Measurements from ENCODE around the gene MCM9.

Gene MCM9

DNA sequence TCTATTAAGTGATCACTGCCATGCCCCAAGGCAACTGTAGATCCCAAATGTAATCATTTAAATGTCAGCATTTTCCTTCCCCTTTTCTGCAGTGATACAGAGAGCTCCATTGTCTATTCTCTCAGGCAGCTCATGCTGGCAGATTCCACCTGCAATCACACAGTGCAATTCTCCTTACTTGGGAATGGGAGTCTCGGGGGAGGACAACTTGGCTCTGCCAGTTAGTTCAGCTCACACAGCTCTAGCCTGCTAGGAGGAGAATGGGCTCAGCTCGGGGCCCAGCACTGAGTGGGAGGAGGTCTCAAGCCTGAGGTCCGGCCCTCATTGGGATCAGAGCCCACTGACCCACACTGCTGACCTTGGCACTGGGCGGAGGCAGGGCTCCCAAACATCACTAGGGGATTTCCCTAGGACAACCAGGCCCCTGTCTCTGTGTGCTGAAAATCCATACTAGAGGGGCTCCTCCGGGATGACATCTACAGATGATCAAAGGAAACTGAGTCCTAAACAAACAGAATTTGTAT, 150.3 kb downstream of the MCM9 start:
- H3K4me1 ChIP-seq (ENCODE audit: control insufficient read depth, low read length) = no peaks in the 10 kb centered on the region
- no peaks in the 10 kb centered on the region for H3K9me2 ChIP-seq (replicated peaks; ENCODE audit: control insufficient read depth, low read length)
- H3K36me3 ChIP-seq (ENCODE audit: control insufficient read depth, low read length) = no peaks in the 10 kb centered on the region
- no peak overlapping the region for H3K4me3 ChIP-seq (ENCODE audit: low read length)
- peaks cover 16% of the 10 kb centered on the region for H3K27me3 ChIP-seq (ENCODE audit: control insufficient read depth, low read length)
- H3K9me3 ChIP-seq (ENCODE audit: control insufficient read depth, insufficient read depth, low read length) = no peaks in the 10 kb centered on the region
- TF ChIP-seq EZH2phosphoT487 (IDR thresholded peaks at IDR 0.05; ENCODE audit: borderline replicate concordance, low read length) = no peak
- no peak overlapping the region for H3K27ac ChIP-seq (ENCODE audit: low read depth, low read length)
- no peaks in the 10 kb centered on the region for H4K20me1 ChIP-seq (ENCODE audit: control insufficient read depth, insufficient read depth, low read depth, low read length)
- no peaks in the 10 kb centered on the region for H3K79me2 ChIP-seq (ENCODE audit: control insufficient read depth, low read length)
- no peak overlapping the region for H3K4me2 ChIP-seq (ENCODE audit: low read length)
- no peaks in the 10 kb centered on the region for H3F3A ChIP-seq (ENCODE audit: control insufficient read depth, insufficient read depth)

GRCh38 chr6:118783931-118784550, 150.9 kb downstream of the MCM9 start:
- H3F3A ChIP-seq (ENCODE audit: control insufficient read depth, insufficient read depth) = no peaks in the 10 kb centered on the region
- H3K79me2 ChIP-seq (ENCODE audit: control insufficient read depth, low read length) = no peaks in the 10 kb centered on the region
- no peaks in the 10 kb centered on the region for H3K9me2 ChIP-seq (replicated peaks; ENCODE audit: control insufficient read depth, low read length)
- no peaks in the 10 kb centered on the region for H3K4me1 ChIP-seq (ENCODE audit: control insufficient read depth, low read length)
- H3K27ac ChIP-seq (ENCODE audit: low read depth, low read length) = no peak overlapping the region
- no peak overlapping the region for H3K4me3 ChIP-seq (ENCODE audit: low read length)
- no peaks in the 10 kb centered on the region for H3K36me3 ChIP-seq (ENCODE audit: control insufficient read depth, low read length)
- TF ChIP-seq CTCF (IDR thresholded peaks at IDR 0.05; ENCODE audit: low read depth, low read length, poor library complexity, severe bottlenecking) = no peak
- no peak for TF ChIP-seq EZH2phosphoT487 (IDR thresholded peaks at IDR 0.05; ENCODE audit: borderline replicate concordance, low read length)
- H3K4me2 ChIP-seq (ENCODE audit: low read length) = no peak overlapping the region
- H4K20me1 ChIP-seq (ENCODE audit: control insufficient read depth, insufficient read depth, low read depth, low read length) = no peaks in the 10 kb centered on the region
- H3K9me3 ChIP-seq (ENCODE audit: control insufficient read depth, insufficient read depth, low read length) = no peaks in the 10 kb centered on the region
- peaks cover 18% of the 10 kb centered on the region for H3K27me3 ChIP-seq (ENCODE audit: control insufficient read depth, low read length)

DNA sequence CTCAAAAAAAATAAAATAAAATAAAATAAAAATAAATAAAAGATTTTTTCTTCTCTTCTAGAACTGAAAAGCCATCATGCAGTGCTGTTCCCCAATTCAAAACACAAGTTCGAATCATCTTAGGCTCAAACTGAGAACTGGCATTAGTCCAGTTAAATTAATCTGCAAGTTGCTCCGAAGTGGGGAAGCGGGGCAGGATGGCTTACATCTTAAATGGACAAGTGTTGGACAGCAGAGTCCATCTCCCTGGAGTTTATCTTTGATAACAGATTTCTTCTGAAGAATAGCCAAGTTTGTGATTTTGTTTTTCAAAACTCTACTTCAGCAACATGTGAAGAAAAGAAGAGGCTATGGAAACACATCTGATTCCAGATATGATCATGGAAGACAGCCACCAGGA, 152.3 kb downstream of the MCM9 start:
- no peaks in the 10 kb centered on the region for H3F3A ChIP-seq (ENCODE audit: control insufficient read depth, insufficient read depth)
- H3K9me2 ChIP-seq (replicated peaks; ENCODE audit: control insufficient read depth, low read length) = no peaks in the 10 kb centered on the region
- no peak overlapping the region for H3K4me3 ChIP-seq (ENCODE audit: low read length)
- no peaks in the 10 kb centered on the region for H4K20me1 ChIP-seq (ENCODE audit: control insufficient read depth, insufficient read depth, low read depth, low read length)
- H3K79me2 ChIP-seq (ENCODE audit: control insufficient read depth, low read length) = no peaks in the 10 kb centered on the region
- H3K27me3 ChIP-seq (ENCODE audit: control insufficient read depth, low read length) = peaks cover 18% of the 10 kb centered on the region
- TF ChIP-seq CTCF (IDR thresholded peaks at IDR 0.05; ENCODE audit: low read depth, low read length, poor library complexity, severe bottlenecking) = no peak
- no peaks in the 10 kb centered on the region for H3K9me3 ChIP-seq (ENCODE audit: control insufficient read depth, insufficient read depth, low read length)
- H3K4me1 ChIP-seq (ENCODE audit: control insufficient read depth, low read length) = no peaks in the 10 kb centered on the region
- H3K36me3 ChIP-seq (ENCODE audit: control insufficient read depth, low read length) = no peaks in the 10 kb centered on the region
- H3K4me2 ChIP-seq (ENCODE audit: low read length) = no peak overlapping the region
- H3K27ac ChIP-seq (ENCODE audit: low read depth, low read length) = no peak overlapping the region

- TF ChIP-seq CTCF (IDR thresholded peaks at IDR 0.05; ENCODE audit: low read depth, low read length, poor library complexity, severe bottlenecking) (no peak), EZH2phosphoT487 (IDR thresholded peaks at IDR 0.05; ENCODE audit: borderline replicate concordance, low read length) (no peak)
- Histone ChIP-seq H3K4me3 (ENCODE audit: low read length) (no peak overlapping the region), H3K9me3 (ENCODE audit: control insufficient read depth, insufficient read depth, low read length) (no peaks in the 10 kb centered on the region), H3K79me2 (ENCODE audit: control insufficient read depth, low read length) (no peaks in the 10 kb centered on the region), H4K20me1 (ENCODE audit: control insufficient read depth, insufficient read depth, low read depth, low read length) (no peaks in the 10 kb centered on the region), H3K27ac (ENCODE audit: low read depth, low read length) (no peak overlapping the region), H3K9me2 (replicated peaks; ENCODE audit: control insufficient read depth, low read length) (no peaks in the 10 kb centered on the region), H3K27me3 (ENCODE audit: control insufficient read depth, low read length) (peaks cover 25% of the 10 kb centered on the region), H3K4me2 (ENCODE audit: low read length) (no peak overlapping the region), H3F3A (ENCODE audit: control insufficient read depth, insufficient read depth) (no peaks in the 10 kb centered on the region), H3K36me3 (ENCODE audit: control insufficient read depth, low read length) (no peaks in the 10 kb centered on the region), H3K4me1 (ENCODE audit: control insufficient read depth, low read length) (no peaks in the 10 kb centered on the region)
These were observed 153.1 kb downstream of the MCM9 start for GRCh38 chr6:118781897-118782296.
